HTERT RPE-1 (cell line): ENCODE data around the gene CCDC196.

Experiments used
- in situ Hi-C: fragments of 300-500 bp; cut with MboI; formaldehyde crosslinking; loops from 4 replicates; pipeline ENCODE4 v1.14.3; 2020; ENCODE audit warnings: low sequenced_read_pairs

Gene CCDC196, protein sequence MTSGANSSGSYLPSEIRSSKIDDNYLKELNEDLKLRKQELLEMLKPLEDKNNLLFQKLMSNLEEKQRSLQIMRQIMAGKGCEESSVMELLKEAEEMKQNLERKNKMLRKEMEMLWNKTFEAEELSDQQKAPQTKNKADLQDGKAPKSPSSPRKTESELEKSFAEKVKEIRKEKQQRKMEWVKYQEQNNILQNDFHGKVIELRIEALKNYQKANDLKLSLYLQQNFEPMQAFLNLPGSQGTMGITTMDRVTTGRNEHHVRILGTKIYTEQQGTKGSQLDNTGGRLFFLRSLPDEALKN

DNA sequence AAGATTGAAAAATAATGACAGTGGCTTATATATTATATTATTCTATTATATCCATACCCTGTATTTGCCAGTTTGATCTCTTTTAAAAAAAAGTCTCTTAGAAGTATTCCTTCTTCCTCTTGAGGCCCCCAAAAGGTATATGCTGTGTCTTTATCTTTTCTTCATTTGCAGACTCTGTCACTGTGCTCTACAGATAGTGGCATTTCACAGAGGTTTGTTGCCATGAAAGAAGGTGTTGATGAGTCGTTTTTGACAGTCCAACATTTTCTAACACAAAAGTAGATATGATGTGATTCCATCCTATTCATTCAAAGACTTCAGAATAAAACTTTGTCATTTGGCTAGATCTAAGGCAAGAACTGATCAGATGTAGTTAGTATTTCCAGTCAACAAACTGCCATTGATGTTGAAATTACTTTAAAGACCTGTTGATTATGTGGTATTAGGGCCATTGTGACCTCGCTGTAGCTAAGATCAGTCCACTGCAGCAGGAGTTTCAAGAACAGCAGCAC, at the start of gene CCDC196:
TSS of gene CCDC196 (plus strand) at position 462 of the 512 bp plus-strand sequence. CDS start 132 bp downstream, outside the sequence.
- in situ Hi-C loops, result no loop called here

- in situ Hi-C loops, result no loop called here
These were observed 45.4 kb upstream of the CCDC196 start for GRCh38 chr14:66440801-66441200.

- in situ Hi-C loops, result no loop called here
These were observed 43.1 kb upstream of the CCDC196 start for GRCh38 chr14:66442953-66443571.

GRCh38 chr14:66443785-66444184, 42.4 kb upstream of the CCDC196 start:
- in situ Hi-C loops, result no loop called here

DNA sequence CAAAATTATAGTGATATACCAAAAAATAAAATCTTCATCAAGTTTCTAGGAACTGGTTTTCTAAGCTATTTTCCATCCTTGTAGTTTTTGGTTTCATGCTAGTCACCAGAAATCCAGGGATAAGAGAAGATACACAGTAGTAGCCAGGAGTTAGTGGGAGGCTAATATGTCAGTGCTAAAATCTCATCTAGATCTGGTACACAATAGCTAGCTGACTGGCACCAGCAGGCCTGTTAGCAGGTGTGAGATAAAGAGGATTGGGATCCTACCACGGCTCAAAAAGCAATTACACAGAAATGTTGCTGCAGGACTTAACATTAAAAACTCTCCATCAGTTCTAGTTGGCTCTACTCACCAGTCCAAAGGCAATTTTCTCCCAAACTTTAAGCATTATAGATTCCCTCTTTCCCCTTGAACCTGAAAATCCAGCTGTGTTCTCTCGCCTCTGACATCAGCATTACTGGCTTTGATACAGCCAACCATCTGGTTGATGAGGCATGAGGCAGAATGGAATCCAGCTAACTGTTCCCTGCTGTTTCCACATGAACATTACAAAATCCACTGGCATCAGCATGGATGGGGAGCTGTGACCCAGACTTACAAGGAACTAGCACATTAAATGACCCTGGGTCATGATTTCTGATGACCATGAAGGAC, 41.8 kb upstream of the CCDC196 start:
- in situ Hi-C loops, result no loop called here

DNA sequence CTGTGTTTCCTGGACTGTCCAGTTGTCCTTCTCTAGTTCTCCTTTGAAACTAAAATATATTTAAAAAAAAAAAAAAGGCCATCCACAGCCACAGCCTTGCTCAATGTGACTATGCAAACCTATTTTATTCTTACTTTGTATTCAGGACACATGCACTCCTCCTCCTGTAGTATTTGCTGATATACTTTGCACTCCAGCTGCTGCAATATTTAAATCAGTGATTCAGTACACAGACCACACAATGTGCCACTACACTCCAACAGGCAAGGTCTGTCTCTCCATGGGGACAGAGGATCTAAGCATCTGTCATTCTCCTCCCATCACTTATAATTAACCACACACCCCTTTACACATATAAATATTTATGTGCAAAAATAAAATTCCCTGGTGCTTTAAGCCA, 40.2 kb upstream of the CCDC196 start:
- in situ Hi-C loops, result no loop called here

GRCh38 chr14:66453469-66453868, 32.7 kb upstream of the CCDC196 start:
- in situ Hi-C loops, result no loop called here

- in situ Hi-C loops, result no loop called here
These were observed 26.6 kb upstream of the CCDC196 start for GRCh38 chr14:66459603-66460002.

GRCh38 chr14:66464261-66464660, 21.9 kb upstream of the CCDC196 start:
- in situ Hi-C loops, result no loop called here

DNA sequence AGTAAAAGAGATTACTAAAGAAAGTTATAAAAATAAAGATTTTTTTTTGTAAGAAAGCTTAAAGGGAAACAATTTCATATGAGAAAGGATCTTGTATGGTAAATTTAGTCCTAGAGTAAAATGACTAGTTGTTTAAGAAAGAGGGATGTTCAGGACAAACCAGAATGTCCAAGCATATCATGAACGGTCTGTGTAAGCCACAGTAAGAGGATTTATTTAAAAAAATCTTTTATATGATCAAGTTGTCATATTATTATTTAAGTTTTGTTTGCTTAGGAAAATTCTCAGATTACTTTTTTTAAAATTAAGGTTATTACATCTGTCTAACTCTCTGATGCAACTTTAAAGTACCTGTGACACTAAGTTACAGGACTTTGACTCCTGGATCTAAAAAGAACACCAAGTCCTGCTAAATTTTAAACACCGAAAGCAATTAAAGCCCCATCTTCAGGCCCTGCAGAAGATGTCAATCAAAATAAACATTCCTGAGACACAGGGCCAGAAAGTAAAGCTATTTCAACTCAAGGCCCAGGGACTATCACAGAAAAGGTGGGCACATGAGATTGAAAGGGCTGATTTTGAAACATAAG, 17.3 kb upstream of the CCDC196 start:
- in situ Hi-C loops, result no loop called here

- in situ Hi-C loops, result no loop called here
These were observed 14.6 kb upstream of the CCDC196 start for GRCh38 chr14:66471584-66471983.

DNA sequence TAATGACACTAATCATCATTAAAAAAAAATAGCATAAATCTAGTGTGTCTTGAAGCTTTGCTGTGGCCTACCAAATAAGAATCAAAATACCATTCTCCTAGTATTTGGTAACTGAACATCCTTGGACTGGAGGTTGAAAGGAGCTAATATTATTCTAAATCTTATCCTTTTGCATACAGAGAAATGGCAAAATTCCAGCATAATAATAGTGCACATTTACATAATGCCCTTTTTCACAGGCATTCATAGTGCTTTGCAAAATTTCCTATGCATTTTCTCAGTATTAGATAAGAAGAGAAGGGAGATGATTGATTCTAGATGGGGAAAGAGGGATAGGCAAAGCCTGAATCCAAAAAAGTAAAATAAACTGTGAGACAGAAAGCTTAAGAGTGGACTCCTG, 13.9 kb upstream of the CCDC196 start:
- in situ Hi-C loops, result no loop called here

DNA sequence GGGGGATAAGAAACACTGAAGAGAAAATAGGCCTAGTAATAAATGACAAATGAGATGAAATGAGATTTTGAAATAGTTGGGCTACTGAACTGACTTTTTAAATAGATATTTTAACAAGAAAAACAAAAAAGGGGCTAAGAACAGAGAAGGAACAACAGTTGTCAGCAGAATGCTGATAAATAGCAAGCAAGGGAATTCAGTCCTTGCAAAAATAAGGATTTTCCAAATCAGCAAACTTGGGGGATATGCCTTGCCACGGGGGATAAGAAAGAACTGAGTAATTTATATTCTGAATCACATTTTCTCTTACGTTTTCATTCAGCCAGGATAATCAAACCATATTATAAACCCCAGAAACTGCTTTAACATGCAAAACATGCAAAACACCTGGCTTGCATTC, 12.9 kb upstream of the CCDC196 start:
- in situ Hi-C loops, result no loop called here

- in situ Hi-C loops, result no loop called here
These were observed 9.2 kb upstream of the CCDC196 start for GRCh38 chr14:66476964-66477363.

GRCh38 chr14:66477567-66477966, 8.6 kb upstream of the CCDC196 start:
- in situ Hi-C loops, result no loop called here

DNA sequence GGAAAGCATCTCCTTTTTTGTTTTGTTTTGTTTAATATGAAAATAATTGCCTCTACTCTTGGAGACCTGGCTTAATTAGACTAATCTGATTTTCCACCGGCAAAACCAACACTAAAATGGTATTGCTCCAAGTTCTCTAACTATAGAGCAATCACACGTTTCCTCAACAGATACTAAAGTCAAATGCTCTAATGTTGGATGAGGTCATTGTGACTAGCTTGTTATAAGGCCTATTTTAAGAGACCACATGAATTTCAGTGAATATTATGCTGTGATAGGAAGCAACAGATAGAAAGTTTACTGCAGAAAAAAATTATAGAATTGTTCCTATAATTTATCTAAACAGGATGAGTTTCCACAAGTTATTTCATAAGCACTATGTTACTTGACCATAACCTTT, 3.3 kb upstream of the CCDC196 start:
- in situ Hi-C loops, result no loop called here

- in situ Hi-C loops, result no loop called here
These were observed 2.8 kb upstream of the CCDC196 start for GRCh38 chr14:66483322-66483721.

- in situ Hi-C loops, result no loop called here
These were observed 1.1 kb upstream of the CCDC196 start for GRCh38 chr14:66485029-66485428.

- in situ Hi-C loops, result no loop called here
These were observed 993 bp downstream of the CCDC196 start for GRCh38 chr14:66487164-66487563.

- in situ Hi-C loops, result no loop called here
These were observed 4.3 kb downstream of the CCDC196 start for GRCh38 chr14:66490143-66491111.
